Fibroblast of skin of abdomen (primary cell): ENCODE data around the gene PLEK. TPM values are rescaled to one million over a fixed set of nuclear protein-coding genes. Genes with fewer than 3 reads are reported as not detected.
A peak's percentile ranks its signal among the peaks of the same experiment; 100 is the strongest.
"Not testable (repeated sequence)": the region's sequence is repeated elsewhere in the genome, so short reads cannot be mapped to it uniquely, and the experiment has no call there.

Source experiments
- DNase-seq: peaks from one replicate; pipeline ENCODE4 v3.0.0-alpha.2; 2013
- polyA plus RNA-seq, 2 experiments: library from polyadenylated mRNA; unstranded; fragments of 120-200 nt; gene quantifications; one replicate each; pipeline ENCODE4 v1.2.1, GENCODE V29; 2013; ENCODE audit not compliant: insufficient read length in 2 of 2

The PLEK gene
- polyA plus RNA-seq (2013, experiment 1 of 2; ENCODE audit: insufficient read length) = 0.04 TPM
- polyA plus RNA-seq (2013, experiment 2 of 2; ENCODE audit: insufficient read length) = 0.10 TPM

- DNase-seq = no peak
These were observed at the start of gene PLEK for GRCh38 chr2:68365087-68365486. Gene PLEK (plus strand): TSS chr2:68365282. CDS start chr2:68365352, 70 bp downstream.

- no peak for DNase-seq
These were observed 49.0 kb upstream of the PLEK start for GRCh38 chr2:68316111-68316510.

GRCh38 chr2:68317971-68318913, 46.8 kb upstream of the PLEK start:
- DNase-seq = peak; percentile 2

GRCh38 chr2:68318914-68319397, 46.1 kb upstream of the PLEK start:
- DNase-seq = no peak

- peak; percentile 79 for DNase-seq
These were observed 45.5 kb upstream of the PLEK start, which contains the start of gene CNRIP1 for GRCh38 chr2:68319398-68320117. Gene CNRIP1 (minus strand): TSS chr2:68319949. CDS start chr2:68319400, 549 bp downstream.

- no peak for DNase-seq
These were observed 44.9 kb upstream of the PLEK start for GRCh38 chr2:68320118-68320641.

GRCh38 chr2:68325056-68325455, 40.0 kb upstream of the PLEK start:
- DNase-seq = no peak

GRCh38 chr2:68328901-68329300, 36.2 kb upstream of the PLEK start:
- no peak for DNase-seq

GRCh38 chr2:68330691-68331090, 34.4 kb upstream of the PLEK start:
- peak; percentile 25 for DNase-seq

- DNase-seq = no peak
These were observed 32.1 kb upstream of the PLEK start for GRCh38 chr2:68333009-68333408.

GRCh38 chr2:68333931-68334330, 31.2 kb upstream of the PLEK start:
- no peak for DNase-seq

GRCh38 chr2:68336192-68336591, 28.9 kb upstream of the PLEK start:
- DNase-seq = peak; percentile 79

- DNase-seq = no peak
These were observed 24.6 kb upstream of the PLEK start for GRCh38 chr2:68340226-68341061.

- no peak for DNase-seq
These were observed 24.1 kb upstream of the PLEK start for GRCh38 chr2:68341062-68341329.

GRCh38 chr2:68341583-68341982, 23.5 kb upstream of the PLEK start:
- DNase-seq = no peak

GRCh38 chr2:68342470-68342869, 22.6 kb upstream of the PLEK start:
- DNase-seq = no peak

GRCh38 chr2:68344031-68344430, 21.1 kb upstream of the PLEK start:
- DNase-seq = no peak

- no peak for DNase-seq
These were observed 19.8 kb upstream of the PLEK start for GRCh38 chr2:68345129-68345875.

GRCh38 chr2:68349091-68349490, 16.0 kb upstream of the PLEK start:
- not testable (repeated sequence) for DNase-seq

- no peak for DNase-seq
These were observed 13.1 kb upstream of the PLEK start for GRCh38 chr2:68351997-68352396.

GRCh38 chr2:68352651-68353391, 12.3 kb upstream of the PLEK start:
- no peak for DNase-seq
